ENCODE measurements around the gene DEDD2. TPM values are rescaled to one million over a fixed set of nuclear protein-coding genes. Genes with fewer than 3 reads are reported as not detected.

DEDD2 gene
- total RNA-seq, 1 donor from 2014 or later: 26.1 TPM

DNA sequence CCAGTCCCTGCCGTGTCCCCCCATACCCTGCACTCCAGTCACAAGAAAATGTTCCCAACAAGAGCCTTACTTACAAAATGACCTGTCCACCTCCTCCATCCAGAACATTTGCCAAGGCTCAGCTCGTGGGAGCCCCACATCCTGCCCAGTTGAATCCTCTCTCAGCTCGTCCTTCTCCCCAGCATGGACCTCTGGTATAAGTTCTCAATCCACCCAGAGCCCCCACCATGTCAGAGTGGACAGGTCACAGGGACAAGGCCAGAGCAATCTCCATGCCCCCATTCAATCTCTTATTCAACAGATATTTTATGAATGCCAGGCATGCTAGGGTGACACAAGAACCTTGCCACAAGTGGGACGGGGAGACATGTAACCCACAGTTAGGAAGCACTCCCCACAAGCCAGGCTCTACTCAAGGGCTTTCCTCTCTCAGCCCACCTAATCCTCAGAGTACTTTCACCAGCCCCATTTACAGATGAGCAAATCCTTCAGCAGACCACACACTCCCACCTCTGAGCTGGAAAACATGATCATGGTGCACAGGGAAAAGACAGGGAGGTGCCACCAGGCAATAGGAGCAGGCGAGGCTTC is 15.1 kb downstream of the DEDD2 start:
- H3K27ac Mint-ChIP-seq: peak overlapping the region; percentile 93
- peaks cover 64% of the 10 kb centered on the region for H3K36me3 Mint-ChIP-seq (ENCODE audit: low read depth)
- ChIA-PET POLR2A (interaction anchor here (0.6 to 5.3 kb wide), 5 partner anchors 14 to 88 kb away, joined by 3 to 31 read pairs (median 7); partner anchors contain the start of genes DEDD2 and POU2F2), CTCF (interaction anchor here (1.0 to 2.3 kb wide), 3 partner anchors 77 to 94 kb away, joined by 3 to 9 read pairs (median 7); no protein-coding TSS in a partner anchor)
- DNase-seq (no peak), ATAC-seq (ENCODE audit: low read depth) (no peak)
- H3K4me3 Mint-ChIP-seq: peak overlapping the region; percentile 62
- peaks cover 82% of the 10 kb centered on the region for H3K4me1 Mint-ChIP-seq
- intact Hi-C loops (cut with micrococcal nuclease): loop anchor here (1.0 to 5.0 kb wide), 3 partner anchors 40 to 90 kb away; partner anchors contain the start of gene GSK3A
- no peaks in the 10 kb centered on the region for H3K9me3 Mint-ChIP-seq
- TF ChIP-seq, protein P1, sequence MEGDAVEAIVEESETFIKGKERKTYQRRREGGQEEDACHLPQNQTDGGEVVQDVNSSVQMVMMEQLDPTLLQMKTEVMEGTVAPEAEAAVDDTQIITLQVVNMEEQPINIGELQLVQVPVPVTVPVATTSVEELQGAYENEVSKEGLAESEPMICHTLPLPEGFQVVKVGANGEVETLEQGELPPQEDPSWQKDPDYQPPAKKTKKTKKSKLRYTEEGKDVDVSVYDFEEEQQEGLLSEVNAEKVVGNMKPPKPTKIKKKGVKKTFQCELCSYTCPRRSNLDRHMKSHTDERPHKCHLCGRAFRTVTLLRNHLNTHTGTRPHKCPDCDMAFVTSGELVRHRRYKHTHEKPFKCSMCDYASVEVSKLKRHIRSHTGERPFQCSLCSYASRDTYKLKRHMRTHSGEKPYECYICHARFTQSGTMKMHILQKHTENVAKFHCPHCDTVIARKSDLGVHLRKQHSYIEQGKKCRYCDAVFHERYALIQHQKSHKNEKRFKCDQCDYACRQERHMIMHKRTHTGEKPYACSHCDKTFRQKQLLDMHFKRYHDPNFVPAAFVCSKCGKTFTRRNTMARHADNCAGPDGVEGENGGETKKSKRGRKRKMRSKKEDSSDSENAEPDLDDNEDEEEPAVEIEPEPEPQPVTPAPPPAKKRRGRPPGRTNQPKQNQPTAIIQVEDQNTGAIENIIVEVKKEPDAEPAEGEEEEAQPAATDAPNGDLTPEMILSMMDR (IDR thresholded peaks at IDR 0.05): no peak
- no peaks in the 10 kb centered on the region for H3K27me3 Mint-ChIP-seq

DNA sequence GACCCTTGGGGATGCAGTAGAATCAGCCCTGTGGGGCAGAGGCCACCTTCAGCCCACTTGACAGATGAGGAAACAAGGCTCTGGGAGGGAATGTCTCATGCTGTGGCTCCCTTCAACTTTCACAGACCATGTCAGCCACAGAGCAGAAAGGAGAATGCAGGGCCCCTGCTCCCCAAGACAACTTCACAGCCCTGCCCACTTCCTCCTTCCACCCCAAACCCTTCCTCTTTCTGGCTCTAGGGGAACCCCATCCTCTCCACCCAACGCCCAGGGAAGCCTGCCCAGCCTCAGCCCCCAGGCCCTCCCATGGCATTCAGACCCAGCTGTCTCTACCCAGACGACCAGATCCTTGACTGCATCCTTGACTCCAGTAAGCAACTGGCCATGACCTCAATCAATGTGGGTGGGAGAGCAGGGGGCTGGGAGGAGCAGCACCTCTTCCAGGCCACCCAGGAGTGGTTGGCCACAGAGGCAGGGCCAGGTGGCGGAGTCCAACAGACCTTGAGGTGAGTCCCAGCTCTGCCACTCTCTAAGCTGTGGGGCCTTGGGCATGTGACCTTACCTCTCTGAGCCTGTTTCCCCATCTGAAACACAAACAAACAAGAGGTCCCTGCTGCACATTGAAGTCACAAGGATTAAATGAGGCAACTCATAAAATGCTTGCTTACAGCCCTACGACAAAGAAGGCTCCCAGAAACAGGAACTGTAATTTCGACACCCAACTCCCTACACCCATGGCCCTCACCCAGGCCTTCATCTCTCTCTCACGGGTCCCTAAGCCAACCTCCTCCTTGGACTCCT is 15.8 kb downstream of the DEDD2 start:
- POLR2A ChIA-PET: interaction anchor here (0.6 to 5.3 kb wide), 5 partner anchors 14 to 87 kb away, joined by 3 to 31 read pairs (median 7); partner anchors contain the start of genes DEDD2 and POU2F2
- ATAC-seq (ENCODE audit: low read depth) (peak; percentile 71), DNase-seq (peak; percentile 57)
- CTCF ChIA-PET: interaction anchor here (1.0 to 2.3 kb wide), 3 partner anchors 77 to 93 kb away, joined by 3 to 9 read pairs (median 7); no protein-coding TSS in a partner anchor
- H3K27me3 Mint-ChIP-seq: no peaks in the 10 kb centered on the region
- intact Hi-C loops (cut with micrococcal nuclease): loop anchor here (1.0 to 5.0 kb wide), 4 partner anchors 16 to 89 kb away; partner anchors contain the start of genes DEDD2 and GSK3A
- no peaks in the 10 kb centered on the region for H3K9me3 Mint-ChIP-seq
- TF ChIP-seq, protein P1 (IDR thresholded peaks at IDR 0.05): no peak
- peak overlapping the region; percentile 93 for H3K27ac Mint-ChIP-seq
- H3K4me1 Mint-ChIP-seq: peaks cover 86% of the 10 kb centered on the region
- H3K36me3 Mint-ChIP-seq (ENCODE audit: low read depth): peaks cover 63% of the 10 kb centered on the region
- peak overlapping the region; percentile 62 for H3K4me3 Mint-ChIP-seq

DNA sequence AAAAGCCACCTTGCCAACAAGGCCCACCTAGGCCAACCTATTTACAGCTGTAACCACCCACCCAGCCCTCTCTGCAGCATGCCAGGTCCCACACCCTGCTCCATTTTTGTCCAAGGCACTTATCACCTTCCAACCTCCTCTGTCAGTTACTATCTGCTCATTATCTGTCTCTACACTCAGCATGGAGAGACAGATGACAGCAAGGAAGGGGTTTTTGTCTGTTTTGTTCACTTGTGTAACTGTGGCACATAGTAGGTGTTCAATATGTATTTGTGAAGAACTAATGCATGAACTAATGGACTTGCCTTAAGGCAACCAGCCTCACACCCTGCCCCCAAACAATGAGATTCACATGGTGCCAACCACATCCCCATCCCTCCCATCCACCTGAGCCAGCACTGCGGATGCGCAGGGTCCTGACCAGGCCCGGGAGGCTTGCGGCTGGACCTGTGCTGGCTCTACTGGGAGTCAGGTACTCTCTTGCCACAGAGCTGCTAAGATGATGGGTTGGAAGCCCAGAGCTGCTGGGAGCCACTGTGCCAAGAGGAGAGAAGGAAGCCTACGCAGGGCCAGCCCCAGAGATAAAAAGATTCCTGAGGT is 17.3 kb downstream of the DEDD2 start:
- CTCF ChIA-PET: interaction anchor here (0.9 to 2.3 kb wide), 6 partner anchors 16 to 92 kb away, joined by 3 to 9 read pairs (median 4); no protein-coding TSS in a partner anchor
- TF ChIP-seq, protein P1 (IDR thresholded peaks at IDR 0.05): no peak
- no peak for ATAC-seq (ENCODE audit: low read depth)

DNA sequence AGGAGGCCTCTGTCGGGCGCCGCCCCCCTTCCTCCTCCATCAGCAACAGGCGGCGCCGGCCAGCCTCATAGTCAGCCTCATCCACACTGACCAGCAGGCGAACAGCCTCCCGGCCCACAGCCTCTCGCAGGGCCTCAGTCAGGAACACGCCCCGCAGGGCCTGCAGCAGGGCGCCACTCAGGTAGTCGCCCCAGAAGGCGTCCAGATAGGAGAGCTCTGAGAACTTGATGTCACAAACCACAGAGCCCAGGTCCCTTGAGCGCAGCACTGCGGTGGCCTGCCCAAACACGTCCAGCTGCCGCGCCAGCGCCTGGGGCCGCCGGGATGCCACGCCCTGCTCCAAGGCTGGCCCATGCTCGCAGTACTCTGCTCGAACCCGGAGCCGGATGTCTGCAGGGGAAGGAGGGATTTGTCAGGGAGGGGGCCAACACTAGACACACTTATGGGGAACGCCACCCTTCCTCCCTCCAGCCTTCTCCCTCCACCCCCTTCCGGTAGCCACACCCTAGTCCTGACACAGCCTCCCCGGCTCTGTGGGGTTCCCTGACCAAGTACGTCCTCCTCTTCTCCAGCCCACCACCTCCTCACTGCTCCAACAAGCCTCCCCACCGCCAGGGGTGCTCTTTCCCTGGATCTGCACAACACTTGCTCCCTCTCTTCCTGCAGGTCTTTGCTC is 17.9 kb downstream of the DEDD2 start:
- Mint-ChIP-seq H3K4me1 (peaks cover 87% of the 10 kb centered on the region), H3K9me3 (no peaks in the 10 kb centered on the region), H3K36me3 (ENCODE audit: low read depth) (peaks cover 51% of the 10 kb centered on the region), H3K27ac (peak overlapping the region; percentile 93), H3K4me3 (peak overlapping the region; percentile 68), H3K27me3 (no peaks in the 10 kb centered on the region)
- TF ChIP-seq, protein P1 (IDR thresholded peaks at IDR 0.05): no peak
- intact Hi-C loops (cut with micrococcal nuclease): loop anchor here (2.0 to 5.0 kb wide), 4 partner anchors 15 to 87 kb away; no protein-coding TSS in a partner anchor
- ChIA-PET CTCF (interaction anchor here (1.1 to 1.9 kb wide), 6 partner anchors 15 to 90 kb away, joined by 3 to 8 read pairs (median 5); partner anchors contain the start of gene DEDD2), POLR2A (interaction anchor here (0.6 to 5.3 kb wide), 14 partner anchors 12 to 109 kb away, joined by 3 to 31 read pairs (median 4); partner anchors contain the start of genes CIC, DEDD2 and POU2F2)
- ATAC-seq (ENCODE audit: low read depth) (peak; percentile 44), DNase-seq (peak; percentile 47)

More for the DNA sequence above, 17.3 kb downstream of the DEDD2 start:
- Mint-ChIP-seq H3K4me1 (peaks cover 91% of the 10 kb centered on the region), H3K9me3 (no peaks in the 10 kb centered on the region), H3K27ac (peak overlapping the region; percentile 93), H3K4me3 (peak overlapping the region; percentile 68), H3K36me3 (ENCODE audit: low read depth) (peaks cover 57% of the 10 kb centered on the region), H3K27me3 (no peaks in the 10 kb centered on the region)
- POLR2A ChIA-PET: interaction anchor here (0.6 to 5.3 kb wide), 10 partner anchors 13 to 91 kb away, joined by 3 to 31 read pairs (median 4); partner anchors contain the start of genes CIC and DEDD2
- intact Hi-C loops (cut with micrococcal nuclease): loop anchor here (5.0 kb wide), 2 partner anchors 82 to 88 kb away; no protein-coding TSS in a partner anchor
- no peak for DNase-seq

All from activated B cell treated with CpG ODN at 0.5 μM for 24 hours (primary cell).